T-helper 2 cell treated with Interferon-gamma antibody and Interleukin-4, amounts not matched to agents 5 μg/mL and 100 μg/mL, for 36 hours (primary cell): ENCODE results near the gene ANAPC2.

Experiments used
- DNase-seq: peaks from one replicate; pipeline ENCODE4 v3.0.0; 2021; ENCODE audit warnings: low spot score
- H3K27ac Mint-ChIP-seq: one replicate; pipeline ENCODE4 v1.8.0; 2021; ENCODE audit warnings: mild to moderate bottlenecking, mixed read lengths
- H3K27me3 Mint-ChIP-seq: one replicate; pipeline ENCODE4 v1.8.0; 2021; ENCODE audit warnings: low read depth, mixed read lengths
- H3K36me3 Mint-ChIP-seq: one replicate; pipeline ENCODE4 v1.8.0; 2021; ENCODE audit warnings: low read depth, mixed read lengths
- H3K4me1 Mint-ChIP-seq: one replicate; pipeline ENCODE4 v1.8.0; 2021; ENCODE audit warnings: low read depth, mixed read lengths
- H3K4me3 Mint-ChIP-seq: one replicate; pipeline ENCODE4 v1.8.0; 2022; ENCODE audit warnings: mild to moderate bottlenecking, moderate library complexity, mixed read lengths
- H3K9me3 Mint-ChIP-seq: one replicate; pipeline ENCODE4 v1.8.0; 2021; ENCODE audit warnings: mixed read lengths

The ANAPC2 gene

GRCh38 chr9:137183980-137184595 lies 4.3 kb downstream of the ANAPC2 start:
- Mint-ChIP-seq H3K4me1 (peaks cover 10% of the 10 kb centered on the region), H3K9me3 (no peaks in the 10 kb centered on the region), H3K27ac (no peak overlapping the region), H3K27me3 (no peaks in the 10 kb centered on the region), H3K36me3 (peaks cover 23% of the 10 kb centered on the region), H3K4me3 (no peak overlapping the region)
- DNase-seq, result no peak

- H3K36me3 Mint-ChIP-seq, result peaks cover 21% of the 10 kb centered on the region
- H3K4me3 Mint-ChIP-seq, result no peak overlapping the region
- no peaks in the 10 kb centered on the region for H3K9me3 Mint-ChIP-seq
- peaks cover 10% of the 10 kb centered on the region for H3K4me1 Mint-ChIP-seq
- H3K27ac Mint-ChIP-seq, result no peak overlapping the region
- no peaks in the 10 kb centered on the region for H3K27me3 Mint-ChIP-seq
- no peak for DNase-seq
Measured at GRCh38 chr9:137182836-137183235, 5.5 kb downstream of the ANAPC2 start.

GRCh38 chr9:137181680-137182079 lies 6.7 kb downstream of the ANAPC2 start:
- Mint-ChIP-seq H3K36me3 (peaks cover 21% of the 10 kb centered on the region), H3K27me3 (no peaks in the 10 kb centered on the region), H3K27ac (no peak overlapping the region)

GRCh38 chr9:137180491-137180890 lies 7.9 kb downstream of the ANAPC2 start:
- Mint-ChIP-seq H3K27me3 (no peaks in the 10 kb centered on the region), H3K9me3 (no peaks in the 10 kb centered on the region), H3K36me3 (peaks cover 21% of the 10 kb centered on the region), H3K4me3 (no peak overlapping the region), H3K4me1 (no peaks in the 10 kb centered on the region), H3K27ac (no peak overlapping the region)
- DNase-seq, result no peak

More at GRCh38 chr9:137181680-137182079, 6.7 kb downstream of the ANAPC2 start:
- Mint-ChIP-seq H3K4me1 (peaks cover under 1% of the 10 kb centered on the region), H3K9me3 (no peaks in the 10 kb centered on the region), H3K4me3 (no peak overlapping the region)
- DNase-seq, result no peak

GRCh38 chr9:137179761-137180160 lies 8.6 kb downstream of the ANAPC2 start:
- Mint-ChIP-seq H3K9me3 (no peaks in the 10 kb centered on the region), H3K4me1 (no peaks in the 10 kb centered on the region), H3K27me3 (no peaks in the 10 kb centered on the region), H3K36me3 (peaks cover 21% of the 10 kb centered on the region), H3K4me3 (no peak overlapping the region), H3K27ac (no peak overlapping the region)
- DNase-seq, result no peak

GRCh38 chr9:137178939-137179630 lies 9.3 kb downstream of the ANAPC2 start:
- Mint-ChIP-seq H3K36me3 (peaks cover 16% of the 10 kb centered on the region), H3K4me3 (no peak overlapping the region), H3K27me3 (no peaks in the 10 kb centered on the region), H3K4me1 (no peaks in the 10 kb centered on the region), H3K27ac (no peak overlapping the region), H3K9me3 (no peaks in the 10 kb centered on the region)
- no peak for DNase-seq

GRCh38 chr9:137178201-137178938 lies 10.0 kb downstream of the ANAPC2 start:
- no peaks in the 10 kb centered on the region for H3K9me3 Mint-ChIP-seq

GRCh38 chr9:137176302-137177182 lies 11.8 kb downstream of the ANAPC2 start:
- no peak for DNase-seq
- Mint-ChIP-seq H3K4me3 (no peak overlapping the region), H3K27me3 (peaks cover 9% of the 10 kb centered on the region), H3K9me3 (no peaks in the 10 kb centered on the region), H3K4me1 (no peaks in the 10 kb centered on the region), H3K36me3 (peaks cover 4% of the 10 kb centered on the region), H3K27ac (no peak overlapping the region)

More at GRCh38 chr9:137178201-137178938, 10.0 kb downstream of the ANAPC2 start:
- Mint-ChIP-seq H3K27ac (no peak overlapping the region), H3K27me3 (peaks cover 2% of the 10 kb centered on the region), H3K36me3 (peaks cover 12% of the 10 kb centered on the region), H3K4me1 (no peaks in the 10 kb centered on the region), H3K4me3 (no peak overlapping the region)
- DNase-seq, result no peak

- Mint-ChIP-seq H3K9me3 (no peaks in the 10 kb centered on the region), H3K27me3 (peaks cover 17% of the 10 kb centered on the region), H3K36me3 (peaks cover 4% of the 10 kb centered on the region), H3K27ac (no peak overlapping the region), H3K4me1 (no peaks in the 10 kb centered on the region), H3K4me3 (no peak overlapping the region)
- no peak for DNase-seq
Measured at GRCh38 chr9:137175345-137175961, 12.9 kb downstream of the ANAPC2 start.

GRCh38 chr9:137174722-137175293 lies 13.6 kb downstream of the ANAPC2 start:
- H3K27ac Mint-ChIP-seq, result no peak overlapping the region

GRCh38 chr9:137173796-137174664 lies 14.3 kb downstream of the ANAPC2 start:
- no peaks in the 10 kb centered on the region for H3K4me1 Mint-ChIP-seq
- H3K9me3 Mint-ChIP-seq, result no peaks in the 10 kb centered on the region
- H3K27me3 Mint-ChIP-seq, result peaks cover 22% of the 10 kb centered on the region
- H3K36me3 Mint-ChIP-seq, result peaks cover 4% of the 10 kb centered on the region
- no peak for DNase-seq
- no peak overlapping the region for H3K4me3 Mint-ChIP-seq
- H3K27ac Mint-ChIP-seq, result no peak overlapping the region

More at GRCh38 chr9:137174722-137175293, 13.6 kb downstream of the ANAPC2 start:
- no peak overlapping the region for H3K4me3 Mint-ChIP-seq
- DNase-seq, result no peak
- no peaks in the 10 kb centered on the region for H3K4me1 Mint-ChIP-seq
- peaks cover 4% of the 10 kb centered on the region for H3K36me3 Mint-ChIP-seq
- peaks cover 22% of the 10 kb centered on the region for H3K27me3 Mint-ChIP-seq
- no peaks in the 10 kb centered on the region for H3K9me3 Mint-ChIP-seq
